Panc1 (cell line): ENCODE results near the gene GPC6. TPM values are rescaled to one million over a fixed set of nuclear protein-coding genes. Genes with fewer than 3 reads are reported as not detected.

Source experiments
- ATAC-seq: fragments of 200-7000 bp; cut with Tn5 transposase; 2 replicates; pipeline ENCODE4 v1.9.1; 2020; ENCODE audit warnings: mild to moderate bottlenecking, moderate library complexity
- BruUV-seq: library from RNA; stranded (reverse); fragments of 400-500 nt; replicated peaks from 2 replicates; lab custom pipeline; 2021; lab: Mats Ljungman, UMichigan
- CTCF ChIA-PET: fragments of 300-600 bp; sonication (Branson Sonifier 250); formaldehyde crosslinking; loops from one replicate; lab custom pipeline; 2022; ENCODE audit warnings: antibody characterized with exemption; lab: Charles Lee
- POLR2A ChIA-PET: fragments of 300-600 bp; sonication (Branson Sonifier 250); formaldehyde crosslinking; loops from one replicate; lab custom pipeline; 2022; ENCODE audit warnings: antibody characterized with exemption; lab: Charles Lee
- DNase-seq: peaks from one replicate; pipeline ENCODE4 v3.0.0-alpha.2; 2010; ENCODE audit warnings: low read depth, low spot score
- H3K27ac ChIP-seq: 2 replicates; pipeline ENCODE4 v1.5.1; 2011; ENCODE audit warnings: mild to moderate bottlenecking, low read length, inconsistent platforms
- H3K27me3 ChIP-seq: fragments of 200-500 bp; sonication (Bioruptor generic); 2 replicates; pipeline ENCODE4 v1.6.0; 2014; ENCODE audit warnings: low read length, inconsistent platforms; ENCODE audit not compliant: control insufficient read depth, insufficient read depth
- H3K36me3 ChIP-seq: fragments of 200-500 bp; sonication (Bioruptor generic); 2 replicates; pipeline ENCODE4 v1.5.1; 2014; ENCODE audit warnings: inconsistent platforms, mild to moderate bottlenecking, low read length, moderate library complexity; ENCODE audit not compliant: control insufficient read depth, insufficient read depth
- H3K4me1 ChIP-seq: 2 replicates; pipeline ENCODE4 v1.5.1; 2011; ENCODE audit warnings: inconsistent platforms, mild to moderate bottlenecking, low read length, moderate library complexity; ENCODE audit not compliant: control insufficient read depth, insufficient read depth
- H3K4me3 ChIP-seq, 2 experiments: 2 replicates each; pipeline ENCODE4 v1.5.1; 2011 to 2012; ENCODE audit warnings: low read depth in 2 of 2, low read length in 2 of 2, mild to moderate bottlenecking in 2 of 2, inconsistent platforms in 1 of 2, moderate library complexity in 1 of 2
- H3K9me3 ChIP-seq: fragments of 200-500 bp; sonication (Bioruptor generic); 2 replicates; pipeline ENCODE4 v1.5.1; 2014; ENCODE audit warnings: low read depth, mild to moderate bottlenecking, inconsistent platforms, low read length, moderate library complexity; ENCODE audit not compliant: control insufficient read depth, insufficient read depth
- POLR2AphosphoS5 ChIP-seq: IDR thresholded peaks from 2 replicates; pipeline ENCODE4 v1.6.1; 2012; ENCODE audit warnings: mild to moderate bottlenecking, low read depth, low read length, moderate library complexity
- SIN3A ChIP-seq: IDR thresholded peaks from 2 replicates; pipeline ENCODE4 v1.6.1; 2012; ENCODE audit warnings: low read depth, mild to moderate bottlenecking, low read length, moderate library complexity, borderline replicate concordance; ENCODE audit not compliant: insufficient read depth
- TCF7L2 ChIP-seq: IDR thresholded peaks from 2 replicates; pipeline ENCODE4 v1.6.1; 2011; ENCODE audit warnings: mild to moderate bottlenecking, low read depth, low read length, inconsistent platforms
- in situ Hi-C: cut with HindIII; loops from 2 replicates; pipeline ENCODE4 v1.10.0; 2016; ENCODE audit warnings: low sequenced_read_pairs, low pct_unique_long_range_greater_than_20kb
- intact Hi-C: fragments of 100-400 bp; cut with micrococcal nuclease; formaldehyde crosslinking; loops from one replicate; pipeline ENCODE4 v1.10.0; 2022; ENCODE audit not compliant: unreplicated experiment
- total RNA-seq: library from RNA; stranded (reverse); gene quantifications from one replicate; pipeline ENCODE4 v1.2.1, GENCODE V29; 2021; ENCODE audit not compliant: unreplicated experiment
- TF ChIP-seq, protein P1 (sequence below), 2 experiments: IDR thresholded peaks; 2 replicates each; pipeline ENCODE4 v1.6.1; 2011 to 2012; ENCODE audit warnings: low read depth in 2 of 2, control low read depth in 1 of 2, low read length in 1 of 2, mild to moderate bottlenecking in 1 of 2, moderate library complexity in 1 of 2; ENCODE audit not compliant: insufficient read depth in 1 of 2
- TF ChIP-seq, protein P2 (sequence below): fragments of 450-650 bp; IDR thresholded peaks from 2 replicates; pipeline ENCODE4 v1.5.1; 2017; ENCODE audit warnings: mild to moderate bottlenecking

GPC6 gene
- total RNA-seq, 1 experiment from 2014 or later = 4.8 TPM

DNA sequence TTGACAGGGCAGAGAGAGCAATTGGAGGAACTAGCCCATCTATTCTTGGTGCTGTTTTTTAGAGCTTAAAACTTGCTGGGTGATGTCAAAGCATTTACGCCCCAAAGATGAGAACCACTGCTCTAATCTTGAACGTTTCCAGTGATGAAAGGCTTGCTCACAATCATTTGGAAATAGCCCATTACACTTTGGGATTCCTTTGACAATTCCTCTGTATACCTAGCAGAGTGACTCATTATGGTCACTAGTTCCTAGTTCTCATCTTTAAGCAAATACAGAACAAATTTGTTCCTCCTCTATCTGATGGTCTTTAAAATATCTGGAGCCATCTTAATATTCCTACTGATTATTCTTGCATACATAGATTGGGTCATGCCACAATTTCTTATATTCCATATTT, 112.3 kb downstream of the GPC6 start:
- no peaks in the 10 kb centered on the region for H3K4me1 ChIP-seq
- no TSS peak for BruUV-seq
- H3K9me3 ChIP-seq = no peaks in the 10 kb centered on the region
- no peak for ATAC-seq
- no peaks in the 10 kb centered on the region for H3K27me3 ChIP-seq
- DNase-seq = no peak
- intact Hi-C loops = no loop called here
- in situ Hi-C loops = no loop called here
- CTCF ChIA-PET = no interaction called here
- no peak for TF ChIP-seq TCF7L2
- TF ChIP-seq, protein P1, sequence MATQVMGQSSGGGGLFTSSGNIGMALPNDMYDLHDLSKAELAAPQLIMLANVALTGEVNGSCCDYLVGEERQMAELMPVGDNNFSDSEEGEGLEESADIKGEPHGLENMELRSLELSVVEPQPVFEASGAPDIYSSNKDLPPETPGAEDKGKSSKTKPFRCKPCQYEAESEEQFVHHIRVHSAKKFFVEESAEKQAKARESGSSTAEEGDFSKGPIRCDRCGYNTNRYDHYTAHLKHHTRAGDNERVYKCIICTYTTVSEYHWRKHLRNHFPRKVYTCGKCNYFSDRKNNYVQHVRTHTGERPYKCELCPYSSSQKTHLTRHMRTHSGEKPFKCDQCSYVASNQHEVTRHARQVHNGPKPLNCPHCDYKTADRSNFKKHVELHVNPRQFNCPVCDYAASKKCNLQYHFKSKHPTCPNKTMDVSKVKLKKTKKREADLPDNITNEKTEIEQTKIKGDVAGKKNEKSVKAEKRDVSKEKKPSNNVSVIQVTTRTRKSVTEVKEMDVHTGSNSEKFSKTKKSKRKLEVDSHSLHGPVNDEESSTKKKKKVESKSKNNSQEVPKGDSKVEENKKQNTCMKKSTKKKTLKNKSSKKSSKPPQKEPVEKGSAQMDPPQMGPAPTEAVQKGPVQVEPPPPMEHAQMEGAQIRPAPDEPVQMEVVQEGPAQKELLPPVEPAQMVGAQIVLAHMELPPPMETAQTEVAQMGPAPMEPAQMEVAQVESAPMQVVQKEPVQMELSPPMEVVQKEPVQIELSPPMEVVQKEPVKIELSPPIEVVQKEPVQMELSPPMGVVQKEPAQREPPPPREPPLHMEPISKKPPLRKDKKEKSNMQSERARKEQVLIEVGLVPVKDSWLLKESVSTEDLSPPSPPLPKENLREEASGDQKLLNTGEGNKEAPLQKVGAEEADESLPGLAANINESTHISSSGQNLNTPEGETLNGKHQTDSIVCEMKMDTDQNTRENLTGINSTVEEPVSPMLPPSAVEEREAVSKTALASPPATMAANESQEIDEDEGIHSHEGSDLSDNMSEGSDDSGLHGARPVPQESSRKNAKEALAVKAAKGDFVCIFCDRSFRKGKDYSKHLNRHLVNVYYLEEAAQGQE (IDR thresholded peaks at IDR 0.05; ENCODE audit: insufficient read depth in 1 of 2, low read depth in 2 of 2, low read length in 1 of 2) = no peak
- no peak for TF ChIP-seq SIN3A
- no peak for TF ChIP-seq POLR2AphosphoS5
- TF ChIP-seq, protein P2, sequence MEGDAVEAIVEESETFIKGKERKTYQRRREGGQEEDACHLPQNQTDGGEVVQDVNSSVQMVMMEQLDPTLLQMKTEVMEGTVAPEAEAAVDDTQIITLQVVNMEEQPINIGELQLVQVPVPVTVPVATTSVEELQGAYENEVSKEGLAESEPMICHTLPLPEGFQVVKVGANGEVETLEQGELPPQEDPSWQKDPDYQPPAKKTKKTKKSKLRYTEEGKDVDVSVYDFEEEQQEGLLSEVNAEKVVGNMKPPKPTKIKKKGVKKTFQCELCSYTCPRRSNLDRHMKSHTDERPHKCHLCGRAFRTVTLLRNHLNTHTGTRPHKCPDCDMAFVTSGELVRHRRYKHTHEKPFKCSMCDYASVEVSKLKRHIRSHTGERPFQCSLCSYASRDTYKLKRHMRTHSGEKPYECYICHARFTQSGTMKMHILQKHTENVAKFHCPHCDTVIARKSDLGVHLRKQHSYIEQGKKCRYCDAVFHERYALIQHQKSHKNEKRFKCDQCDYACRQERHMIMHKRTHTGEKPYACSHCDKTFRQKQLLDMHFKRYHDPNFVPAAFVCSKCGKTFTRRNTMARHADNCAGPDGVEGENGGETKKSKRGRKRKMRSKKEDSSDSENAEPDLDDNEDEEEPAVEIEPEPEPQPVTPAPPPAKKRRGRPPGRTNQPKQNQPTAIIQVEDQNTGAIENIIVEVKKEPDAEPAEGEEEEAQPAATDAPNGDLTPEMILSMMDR = no peak
- no peak overlapping the region for H3K27ac ChIP-seq
- POLR2A ChIA-PET = no interaction called here
- H3K36me3 ChIP-seq = no peaks in the 10 kb centered on the region
- H3K4me3 ChIP-seq = no peak overlapping the region

DNA sequence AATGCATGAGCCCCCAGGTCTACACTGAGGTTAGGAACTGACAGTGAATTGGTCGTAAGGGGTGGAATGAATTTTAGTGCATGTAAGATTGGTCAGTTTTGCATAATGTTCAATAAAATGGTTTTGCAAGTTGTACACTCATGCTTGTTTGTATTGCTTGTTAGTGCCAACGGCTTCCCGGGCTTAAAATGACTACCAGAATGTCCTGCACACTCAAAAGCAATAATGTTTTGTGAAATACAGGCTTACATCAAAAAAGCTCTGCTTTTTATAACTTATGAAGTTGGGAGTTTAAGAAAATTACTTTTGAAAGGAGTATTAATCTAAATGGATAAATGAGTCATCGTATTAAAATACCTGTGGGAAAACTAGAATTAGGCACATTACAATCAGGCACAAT, 112.9 kb downstream of the GPC6 start:
- Histone ChIP-seq H3K27me3 (no peaks in the 10 kb centered on the region), H3K9me3 (no peaks in the 10 kb centered on the region), H3K27ac (no peak overlapping the region), H3K4me1 (no peaks in the 10 kb centered on the region), H3K4me3 (no peak overlapping the region), H3K36me3 (no peaks in the 10 kb centered on the region)
- TF ChIP-seq SIN3A (no peak), TCF7L2 (no peak), POLR2AphosphoS5 (no peak)
- TF ChIP-seq, protein P2 = no peak
- TF ChIP-seq, protein P1 (IDR thresholded peaks at IDR 0.05; ENCODE audit: insufficient read depth in 1 of 2, low read depth in 2 of 2, low read length in 1 of 2) = no peak
- BruUV-seq = no TSS peak
- in situ Hi-C loops = no loop called here
- ATAC-seq (no peak), DNase-seq (no peak)
- POLR2A ChIA-PET = no interaction called here
- CTCF ChIA-PET = no interaction called here
- intact Hi-C loops = no loop called here
